Parathyroid adenoma (tissue), 2 donors: ENCODE data around the gene TLR7.

ENCODE experiments used
- H2AFZ ChIP-seq: fragments of 300-600 bp; sonication (generic); one replicate; pipeline ENCODE4 v1.7.0; 2017; ENCODE audit warnings: antibody characterized with exemption, mild to moderate bottlenecking
- H3K27ac ChIP-seq: fragments of 300-600 bp; sonication (generic); one replicate; pipeline ENCODE4 v1.7.0; 2017
- H3K27me3 ChIP-seq: fragments of 300-600 bp; sonication (generic); one replicate; pipeline ENCODE4 v1.7.0; 2017; ENCODE audit warnings: low read length; ENCODE audit not compliant: control insufficient read depth, insufficient read depth
- H3K36me3 ChIP-seq: fragments of 300-600 bp; sonication (generic); one replicate; pipeline ENCODE4 v1.7.0; 2017; ENCODE audit warnings: low read length; ENCODE audit not compliant: control insufficient read depth, insufficient read depth
- H3K4me1 ChIP-seq: fragments of 300-600 bp; sonication (generic); one replicate; pipeline ENCODE4 v1.7.0; 2017; ENCODE audit warnings: control low read depth
- H3K4me2 ChIP-seq: fragments of 300-600 bp; sonication (generic); one replicate; pipeline ENCODE4 v1.7.0; 2017; ENCODE audit warnings: low read length
- H3K4me3 ChIP-seq: fragments of 300-600 bp; sonication (generic); one replicate; pipeline ENCODE4 v1.7.0; 2017; ENCODE audit warnings: low read depth, low read length
- H3K79me2 ChIP-seq: fragments of 300-600 bp; sonication (generic); one replicate; pipeline ENCODE4 v1.7.0; 2017; ENCODE audit warnings: control low read depth
- H3K9ac ChIP-seq: fragments of 300-600 bp; sonication (generic); one replicate; pipeline ENCODE4 v1.7.0; 2017; ENCODE audit warnings: mild to moderate bottlenecking
- H3K9me3 ChIP-seq: fragments of 300-600 bp; sonication (generic); one replicate; pipeline ENCODE4 v1.7.0; 2017; ENCODE audit warnings: low read length; ENCODE audit not compliant: control insufficient read depth
- CTCF ChIP-seq: fragments of 300-600 bp; sonication (generic); IDR thresholded peaks from one replicate; pipeline ENCODE4 v1.7.0; 2017; ENCODE audit warnings: antibody characterized with exemption, mild to moderate bottlenecking
- donor health status: primary hyperparathyroidism.

TLR7 gene

GRCh38 chrX:12921886-12922598 is 55.2 kb downstream of the TLR7 start:
- no peaks in the 10 kb centered on the region for H3K27me3 ChIP-seq
- H3K27ac ChIP-seq, result no peak overlapping the region
- no peak overlapping the region for H3K4me2 ChIP-seq
- H3K36me3 ChIP-seq, result no peaks in the 10 kb centered on the region
- no peak overlapping the region for H2AFZ ChIP-seq
- no peaks in the 10 kb centered on the region for H3K4me1 ChIP-seq
- H3K9me3 ChIP-seq, result no peaks in the 10 kb centered on the region
- TF ChIP-seq CTCF, result no peak
- H3K79me2 ChIP-seq, result no peaks in the 10 kb centered on the region
- H3K9ac ChIP-seq, result no peak overlapping the region
- H3K4me3 ChIP-seq, result no peak overlapping the region

GRCh38 chrX:12922599-12922919 is 55.7 kb downstream of the TLR7 start:
- TF ChIP-seq CTCF, result no peak
- Histone ChIP-seq H3K4me2 (no peak overlapping the region), H2AFZ (no peak overlapping the region), H3K9ac (no peak overlapping the region), H3K27me3 (no peaks in the 10 kb centered on the region), H3K4me3 (no peak overlapping the region), H3K36me3 (no peaks in the 10 kb centered on the region), H3K4me1 (no peaks in the 10 kb centered on the region), H3K9me3 (no peaks in the 10 kb centered on the region), H3K27ac (no peak overlapping the region), H3K79me2 (no peaks in the 10 kb centered on the region)

GRCh38 chrX:12929701-12930100 is 62.8 kb downstream of the TLR7 start:
- H3K4me2 ChIP-seq, result no peak overlapping the region
- no peaks in the 10 kb centered on the region for H3K9me3 ChIP-seq
- no peak for TF ChIP-seq CTCF
- H2AFZ ChIP-seq, result no peak overlapping the region
- no peak overlapping the region for H3K9ac ChIP-seq
- no peak overlapping the region for H3K4me3 ChIP-seq
- H3K27ac ChIP-seq, result no peak overlapping the region
- H3K79me2 ChIP-seq, result no peaks in the 10 kb centered on the region
- no peaks in the 10 kb centered on the region for H3K27me3 ChIP-seq
- no peaks in the 10 kb centered on the region for H3K4me1 ChIP-seq
- no peaks in the 10 kb centered on the region for H3K36me3 ChIP-seq

GRCh38 chrX:12930150-12930549 is 63.3 kb downstream of the TLR7 start:
- H2AFZ ChIP-seq, result no peak overlapping the region
- no peak overlapping the region for H3K4me2 ChIP-seq
- no peaks in the 10 kb centered on the region for H3K79me2 ChIP-seq
- no peak overlapping the region for H3K4me3 ChIP-seq
- H3K9ac ChIP-seq, result no peak overlapping the region
- no peak for TF ChIP-seq CTCF
- H3K27me3 ChIP-seq, result no peaks in the 10 kb centered on the region
- no peaks in the 10 kb centered on the region for H3K4me1 ChIP-seq
- no peak overlapping the region for H3K27ac ChIP-seq
- H3K9me3 ChIP-seq, result no peaks in the 10 kb centered on the region
- no peaks in the 10 kb centered on the region for H3K36me3 ChIP-seq

GRCh38 chrX:12932244-12932643 is 65.4 kb downstream of the TLR7 start:
- TF ChIP-seq CTCF, result no peak
- no peaks in the 10 kb centered on the region for H3K27me3 ChIP-seq
- H3K79me2 ChIP-seq, result no peaks in the 10 kb centered on the region

More at GRCh38 chrX:12932244-12932643, 65.4 kb downstream of the TLR7 start:
- Histone ChIP-seq H3K9me3 (no peaks in the 10 kb centered on the region), H3K36me3 (no peaks in the 10 kb centered on the region), H3K4me1 (no peaks in the 10 kb centered on the region), H3K27ac (no peak overlapping the region), H3K4me3 (no peak overlapping the region), H3K4me2 (no peak overlapping the region), H2AFZ (no peak overlapping the region), H3K9ac (no peak overlapping the region)
